Endothelial cell (in vitro differentiated cells): ENCODE measurements around the gene SPDL1. TPM values are rescaled to one million over a fixed set of nuclear protein-coding genes. Genes with fewer than 3 reads are reported as not detected.
A peak's percentile ranks its signal among the peaks of the same experiment; 100 is the strongest.

Experiments used
- DNase-seq: peaks from one replicate; pipeline ENCODE4 v3.0.0; 2021; ENCODE audit warnings: low spot score
- H3K27ac Mint-ChIP-seq: one replicate; pipeline ENCODE4 v1.8.0; 2021; ENCODE audit warnings: mixed read lengths, inconsistent platforms; ENCODE audit not compliant: unreplicated experiment
- H3K27me3 Mint-ChIP-seq: one replicate; pipeline ENCODE4 v1.8.0; 2021; ENCODE audit warnings: mild to moderate bottlenecking, moderate library complexity, mixed read lengths, inconsistent platforms; ENCODE audit not compliant: unreplicated experiment
- H3K36me3 Mint-ChIP-seq: one replicate; pipeline ENCODE4 v1.8.0; 2021; ENCODE audit warnings: mild to moderate bottlenecking, low read depth, mixed read lengths, inconsistent platforms; ENCODE audit not compliant: unreplicated experiment
- H3K4me1 Mint-ChIP-seq: one replicate; pipeline ENCODE4 v1.8.0; 2021; ENCODE audit warnings: mild to moderate bottlenecking, mixed read lengths, inconsistent platforms; ENCODE audit not compliant: unreplicated experiment
- H3K4me3 Mint-ChIP-seq: one replicate; pipeline ENCODE4 v1.8.0; 2021; ENCODE audit warnings: mild to moderate bottlenecking, mixed read lengths, inconsistent platforms; ENCODE audit not compliant: unreplicated experiment
- H3K9me3 Mint-ChIP-seq: one replicate; pipeline ENCODE4 v1.8.0; 2021; ENCODE audit warnings: mixed read lengths, inconsistent platforms; ENCODE audit not compliant: unreplicated experiment
- long read RNA-seq: library from polyadenylated mRNA; unstranded; transcript quantifications from one replicate; pipeline ENCODE4 v2.0.0, GENCODE V29; 2020; ENCODE audit not compliant: unreplicated experiment
- total RNA-seq: library from RNA; stranded (reverse); fragmentation: NEBNext Ultra II Directional; extraction: Animal tissue kit (Norgen Biotek cat#: 25700); gene quantifications from one replicate; pipeline ENCODE4 v1.2.1, GENCODE V29; 2021; ENCODE audit not compliant: unreplicated experiment
- TF ChIP-seq, protein P1 (sequence below): fragments of 200-600 bp; sonication (generic); IDR thresholded peaks from one replicate; pipeline ENCODE4 v1.5.0; 2021; ENCODE audit warnings: antibody characterized with exemption; ENCODE audit not compliant: unreplicated experiment

Gene SPDL1, protein sequence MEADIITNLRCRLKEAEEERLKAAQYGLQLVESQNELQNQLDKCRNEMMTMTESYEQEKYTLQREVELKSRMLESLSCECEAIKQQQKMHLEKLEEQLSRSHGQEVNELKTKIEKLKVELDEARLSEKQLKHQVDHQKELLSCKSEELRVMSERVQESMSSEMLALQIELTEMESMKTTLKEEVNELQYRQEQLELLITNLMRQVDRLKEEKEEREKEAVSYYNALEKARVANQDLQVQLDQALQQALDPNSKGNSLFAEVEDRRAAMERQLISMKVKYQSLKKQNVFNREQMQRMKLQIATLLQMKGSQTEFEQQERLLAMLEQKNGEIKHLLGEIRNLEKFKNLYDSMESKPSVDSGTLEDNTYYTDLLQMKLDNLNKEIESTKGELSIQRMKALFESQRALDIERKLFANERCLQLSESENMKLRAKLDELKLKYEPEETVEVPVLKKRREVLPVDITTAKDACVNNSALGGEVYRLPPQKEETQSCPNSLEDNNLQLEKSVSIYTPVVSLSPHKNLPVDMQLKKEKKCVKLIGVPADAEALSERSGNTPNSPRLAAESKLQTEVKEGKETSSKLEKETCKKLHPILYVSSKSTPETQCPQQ
- 38.6 TPM for total RNA-seq
- long read RNA-seq, transcript SPDL1-201 (12 exons, 2,668 nt): major isoform, 11 of 19 reads
- long read RNA-seq, partial matches to known transcripts: 2 of 19 reads
- long read RNA-seq, other reads (novel, unspliced or antisense): 6 of 19 reads

DNA sequence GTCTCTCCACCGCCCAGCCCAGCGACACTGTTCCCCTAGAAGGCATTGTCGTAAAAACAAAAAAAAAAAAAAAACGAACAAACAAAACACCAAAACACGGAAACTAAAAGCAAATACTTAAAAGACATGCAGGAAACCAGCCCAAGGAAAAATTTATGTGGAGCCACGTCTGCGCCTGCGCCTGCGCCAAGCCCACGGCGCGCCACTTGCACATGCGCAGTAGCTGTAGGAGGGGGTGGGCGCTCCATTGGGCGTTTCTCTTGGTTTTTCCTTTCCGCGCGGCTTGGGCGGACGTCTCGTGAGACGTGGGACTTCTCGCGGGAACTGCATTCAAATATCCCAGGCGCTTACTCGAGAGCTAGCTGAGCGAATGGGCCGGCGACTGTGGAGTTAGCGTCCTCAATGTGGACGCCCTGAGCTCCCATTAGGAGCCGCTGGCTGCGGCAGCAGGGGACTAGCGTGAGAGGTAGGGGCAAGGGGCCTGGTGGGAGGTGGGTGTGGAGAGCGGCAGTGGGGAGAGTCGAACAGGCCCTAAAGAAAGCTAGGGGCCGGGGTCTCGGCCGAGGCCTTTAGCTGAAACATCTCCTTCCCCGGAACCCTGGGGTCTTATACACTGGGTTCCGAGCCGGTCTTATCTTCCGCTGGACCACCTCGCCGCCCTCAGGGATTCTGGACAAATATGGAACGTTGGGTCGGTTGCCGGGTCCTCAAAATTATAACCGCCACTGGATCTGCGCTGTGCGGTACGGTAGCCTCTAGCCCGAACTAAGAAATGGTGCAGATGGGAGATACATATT lies at the start of gene SPDL1:
Gene SPDL1, plus strand, starts transcription at position 350 of the 797 bp plus-strand sequence. CDS start 4,644 bp downstream, outside the sequence.
- TF ChIP-seq, protein P1, sequence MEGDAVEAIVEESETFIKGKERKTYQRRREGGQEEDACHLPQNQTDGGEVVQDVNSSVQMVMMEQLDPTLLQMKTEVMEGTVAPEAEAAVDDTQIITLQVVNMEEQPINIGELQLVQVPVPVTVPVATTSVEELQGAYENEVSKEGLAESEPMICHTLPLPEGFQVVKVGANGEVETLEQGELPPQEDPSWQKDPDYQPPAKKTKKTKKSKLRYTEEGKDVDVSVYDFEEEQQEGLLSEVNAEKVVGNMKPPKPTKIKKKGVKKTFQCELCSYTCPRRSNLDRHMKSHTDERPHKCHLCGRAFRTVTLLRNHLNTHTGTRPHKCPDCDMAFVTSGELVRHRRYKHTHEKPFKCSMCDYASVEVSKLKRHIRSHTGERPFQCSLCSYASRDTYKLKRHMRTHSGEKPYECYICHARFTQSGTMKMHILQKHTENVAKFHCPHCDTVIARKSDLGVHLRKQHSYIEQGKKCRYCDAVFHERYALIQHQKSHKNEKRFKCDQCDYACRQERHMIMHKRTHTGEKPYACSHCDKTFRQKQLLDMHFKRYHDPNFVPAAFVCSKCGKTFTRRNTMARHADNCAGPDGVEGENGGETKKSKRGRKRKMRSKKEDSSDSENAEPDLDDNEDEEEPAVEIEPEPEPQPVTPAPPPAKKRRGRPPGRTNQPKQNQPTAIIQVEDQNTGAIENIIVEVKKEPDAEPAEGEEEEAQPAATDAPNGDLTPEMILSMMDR: no peak
- H3K36me3 Mint-ChIP-seq: no peaks in the 10 kb centered on the region
- peaks cover 1% of the 10 kb centered on the region for H3K27me3 Mint-ChIP-seq
- H3K4me3 Mint-ChIP-seq: peak within 1 kb of the TSS; percentile 96
- no peaks in the 10 kb centered on the region for H3K9me3 Mint-ChIP-seq
- peak within 1 kb of the TSS; percentile 86 for H3K27ac Mint-ChIP-seq
- DNase-seq: peak; percentile 95
- H3K4me1 Mint-ChIP-seq: peaks cover 15% of the 10 kb centered on the region

DNA sequence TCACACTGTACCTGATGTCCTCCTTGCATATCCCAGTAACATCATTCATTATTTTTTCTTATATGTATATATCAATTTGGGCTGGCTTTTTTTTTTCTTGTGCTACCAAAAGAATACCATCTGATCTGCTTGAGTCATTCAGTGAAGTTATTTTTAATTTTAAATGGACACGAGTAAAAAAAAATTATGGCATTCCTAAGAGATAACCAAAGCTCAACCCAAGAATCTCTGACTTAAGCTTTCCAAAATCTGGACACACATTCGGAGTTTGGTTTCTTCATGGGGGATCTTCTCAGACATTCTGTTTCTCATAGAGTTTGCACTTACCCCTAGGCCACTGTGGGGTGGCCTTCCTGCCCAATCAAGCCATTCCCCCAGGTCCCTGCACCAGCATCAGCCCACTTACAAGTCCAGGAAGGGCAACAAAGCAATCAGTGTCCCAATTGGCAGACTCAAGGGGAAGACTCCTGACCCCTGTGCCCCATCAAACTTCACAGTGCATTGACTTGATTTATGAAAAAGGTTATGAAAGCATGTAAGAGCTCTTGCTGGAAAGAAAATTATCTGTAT lies 49.2 kb upstream of the SPDL1 start:
- Mint-ChIP-seq H3K27ac (no peak overlapping the region), H3K27me3 (peaks cover 7% of the 10 kb centered on the region), H3K9me3 (no peaks in the 10 kb centered on the region), H3K4me3 (no peak overlapping the region), H3K4me1 (peaks cover 7% of the 10 kb centered on the region), H3K36me3 (no peaks in the 10 kb centered on the region)
- TF ChIP-seq, protein P1: no peak
- no peak for DNase-seq

DNA sequence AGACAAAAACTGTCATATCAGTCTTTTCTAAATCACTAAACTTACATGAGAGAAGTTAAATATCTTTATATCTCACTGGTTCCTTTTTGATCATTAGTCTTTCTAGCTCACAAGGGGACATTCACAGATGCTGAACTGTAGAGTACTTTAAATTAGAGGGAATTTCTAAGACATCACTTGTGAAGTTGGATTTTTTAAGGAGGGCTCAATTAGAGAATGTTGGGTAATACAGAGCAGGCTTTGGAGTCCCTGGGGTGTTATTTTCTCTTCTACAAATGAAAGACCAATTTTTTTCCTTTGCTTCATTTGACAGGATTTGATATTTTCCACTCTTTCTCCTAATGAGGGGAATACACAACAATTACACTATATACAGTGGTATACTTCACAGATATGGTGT lies 48.6 kb upstream of the SPDL1 start:
- Mint-ChIP-seq H3K4me1 (peaks cover 1% of the 10 kb centered on the region), H3K36me3 (no peaks in the 10 kb centered on the region), H3K27me3 (peaks cover 6% of the 10 kb centered on the region), H3K9me3 (no peaks in the 10 kb centered on the region), H3K27ac (no peak overlapping the region), H3K4me3 (no peak overlapping the region)
- TF ChIP-seq, protein P1: no peak
- DNase-seq: no peak

DNA sequence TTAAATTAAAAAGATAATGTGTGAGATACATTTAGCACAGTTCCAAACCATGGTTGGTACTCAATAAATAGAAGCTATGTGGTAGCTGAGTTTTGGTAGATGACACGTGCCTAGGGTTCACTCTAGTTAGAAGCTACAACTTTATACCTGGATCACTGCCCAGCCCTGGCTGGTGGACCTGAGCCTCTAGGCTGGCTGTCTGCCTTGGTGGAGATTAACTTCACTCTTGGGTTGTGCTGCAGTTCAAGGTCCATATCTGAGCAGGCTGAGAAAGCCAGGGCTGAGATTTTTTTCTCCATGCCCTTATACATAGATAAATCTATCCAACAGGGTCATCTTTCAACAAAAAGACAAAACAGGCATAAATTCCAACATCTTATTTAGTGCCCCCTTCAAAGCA lies 44.6 kb upstream of the SPDL1 start:
- Mint-ChIP-seq H3K36me3 (no peaks in the 10 kb centered on the region), H3K4me3 (no peak overlapping the region), H3K27ac (no peak overlapping the region), H3K27me3 (peaks cover 4% of the 10 kb centered on the region), H3K9me3 (no peaks in the 10 kb centered on the region), H3K4me1 (no peaks in the 10 kb centered on the region)
- TF ChIP-seq, protein P1: no peak
- no peak for DNase-seq
